ENCODE measurements around the gene DUSP9. TPM values are rescaled to one million over a fixed set of nuclear protein-coding genes. Genes with fewer than 3 reads are reported as not detected.

The DUSP9 gene
- total RNA-seq, 1 experiment from 2014 or later, result 0.92 TPM

DNA sequence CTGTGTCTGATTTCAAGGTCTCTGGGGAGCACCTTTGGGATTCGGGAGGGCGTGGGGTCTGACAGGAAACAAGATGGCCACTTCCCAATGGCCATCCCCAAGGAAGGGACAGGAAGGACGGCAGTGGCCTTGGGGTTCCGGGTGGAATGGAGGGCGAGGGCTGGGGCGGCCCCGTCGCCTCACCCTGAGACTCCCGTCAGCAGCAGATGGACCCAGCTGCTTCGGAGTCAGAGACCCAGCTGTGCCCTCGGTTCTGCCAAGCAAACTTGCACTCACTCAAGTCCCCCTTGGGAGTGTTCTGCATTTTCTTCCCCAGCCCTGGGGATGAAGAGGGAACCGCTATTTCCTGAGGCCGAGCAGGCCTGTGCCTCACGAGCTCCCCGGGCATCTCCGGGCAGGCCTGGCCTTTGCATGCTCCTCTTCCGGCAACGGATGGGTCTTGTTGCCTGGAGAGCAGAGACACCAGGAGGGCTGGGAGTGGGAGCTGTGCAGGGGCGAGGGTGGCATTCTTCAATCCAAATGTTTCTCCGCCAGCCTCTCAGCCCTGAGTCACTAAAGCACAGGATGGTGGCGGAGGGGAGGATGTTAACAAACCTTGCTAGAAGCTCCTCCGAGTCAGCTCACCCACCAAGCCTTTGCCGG, 6.8 kb upstream of the DUSP9 start:
- ChIA-PET CTCF (interaction anchor here (0.6 kb wide), 1 partner anchor 101 kb away, joined by 3 read pairs; no protein-coding TSS in a partner anchor), POLR2A (ENCODE audit: low non-redundant PET) (no interaction called here)
- no peaks in the 10 kb centered on the region for H3K9me3 ChIP-seq (ENCODE audit: low read depth, low read length, poor library complexity, severe bottlenecking)
- H3K27ac ChIP-seq (ENCODE audit: low read depth, low read length, poor library complexity, severe bottlenecking), result no peak overlapping the region
- no peaks in the 10 kb centered on the region for H3K36me3 ChIP-seq (ENCODE audit: insufficient read depth, low read length, poor library complexity, severe bottlenecking)
- intact Hi-C loops (cut with micrococcal nuclease; ENCODE audit: unreplicated experiment), result no loop called here
- peaks cover 11% of the 10 kb centered on the region for H3K27me3 ChIP-seq (replicated peaks; ENCODE audit: insufficient read depth, low read depth, low read length, poor library complexity)
- no peak for TF ChIP-seq EZH2 (IDR thresholded peaks at IDR 0.05; ENCODE audit: borderline replicate concordance, low read depth, low read length, poor library complexity, severe bottlenecking)
- TF ChIP-seq, protein P1, sequence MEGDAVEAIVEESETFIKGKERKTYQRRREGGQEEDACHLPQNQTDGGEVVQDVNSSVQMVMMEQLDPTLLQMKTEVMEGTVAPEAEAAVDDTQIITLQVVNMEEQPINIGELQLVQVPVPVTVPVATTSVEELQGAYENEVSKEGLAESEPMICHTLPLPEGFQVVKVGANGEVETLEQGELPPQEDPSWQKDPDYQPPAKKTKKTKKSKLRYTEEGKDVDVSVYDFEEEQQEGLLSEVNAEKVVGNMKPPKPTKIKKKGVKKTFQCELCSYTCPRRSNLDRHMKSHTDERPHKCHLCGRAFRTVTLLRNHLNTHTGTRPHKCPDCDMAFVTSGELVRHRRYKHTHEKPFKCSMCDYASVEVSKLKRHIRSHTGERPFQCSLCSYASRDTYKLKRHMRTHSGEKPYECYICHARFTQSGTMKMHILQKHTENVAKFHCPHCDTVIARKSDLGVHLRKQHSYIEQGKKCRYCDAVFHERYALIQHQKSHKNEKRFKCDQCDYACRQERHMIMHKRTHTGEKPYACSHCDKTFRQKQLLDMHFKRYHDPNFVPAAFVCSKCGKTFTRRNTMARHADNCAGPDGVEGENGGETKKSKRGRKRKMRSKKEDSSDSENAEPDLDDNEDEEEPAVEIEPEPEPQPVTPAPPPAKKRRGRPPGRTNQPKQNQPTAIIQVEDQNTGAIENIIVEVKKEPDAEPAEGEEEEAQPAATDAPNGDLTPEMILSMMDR (conservative IDR thresholded peaks at IDR 0.05; ENCODE audit: low read depth, low read length), result no peak
- no peaks in the 10 kb centered on the region for H3K4me1 ChIP-seq (ENCODE audit: insufficient read depth, low read length, poor library complexity, severe bottlenecking)
- DNase-seq (ENCODE audit: low spot score), result no peak
- no TSS peak for BruUV-seq (replicated peaks)
- no peak overlapping the region for H3K4me3 ChIP-seq (ENCODE audit: low read depth, low read length, poor library complexity, severe bottlenecking)

DNA sequence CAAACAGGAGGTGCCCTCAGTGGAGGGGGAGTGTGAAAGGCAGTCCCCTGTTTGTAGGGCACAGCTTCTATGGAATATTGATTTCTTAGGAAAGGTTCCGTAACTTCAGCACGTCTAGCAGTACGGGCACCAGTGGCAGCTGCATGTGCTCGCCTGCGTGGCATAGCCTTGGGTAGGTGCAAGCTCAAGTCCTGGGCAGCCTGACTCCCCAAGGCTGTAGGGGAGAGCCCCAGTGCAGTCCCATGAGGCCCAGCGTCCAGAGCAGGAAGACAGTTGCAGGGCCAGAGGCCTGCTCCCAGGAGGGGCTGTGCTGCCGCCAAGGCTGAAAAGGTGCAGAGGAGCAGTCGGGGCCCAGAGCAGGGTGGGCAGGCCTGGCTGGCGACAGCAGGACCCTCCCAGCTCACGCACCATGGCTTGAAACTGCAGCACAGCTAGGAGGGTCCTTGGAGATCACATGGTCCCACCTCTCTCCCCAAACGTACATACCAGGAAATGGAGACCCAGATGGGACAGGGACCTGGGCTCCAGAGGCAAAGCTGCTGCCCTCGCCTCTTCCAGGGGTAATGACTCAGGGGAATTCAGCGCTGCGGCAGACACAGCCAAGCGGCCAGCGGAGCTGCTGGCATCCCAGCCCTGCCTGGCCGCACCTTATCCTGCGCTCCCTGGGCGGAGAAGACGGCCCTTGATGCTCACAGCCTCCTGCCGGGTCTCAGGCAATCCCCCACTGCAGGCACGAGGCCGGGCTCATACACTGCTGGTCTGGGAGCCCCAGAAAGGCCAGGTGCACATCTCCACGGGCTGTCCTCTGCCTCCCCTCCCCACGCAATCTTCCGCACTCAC, 6.0 kb upstream of the DUSP9 start:
- no peaks in the 10 kb centered on the region for H3K4me1 ChIP-seq (ENCODE audit: insufficient read depth, low read length, poor library complexity, severe bottlenecking)
- intact Hi-C loops (cut with micrococcal nuclease; ENCODE audit: unreplicated experiment), result no loop called here
- no peaks in the 10 kb centered on the region for H3K9me3 ChIP-seq (ENCODE audit: low read depth, low read length, poor library complexity, severe bottlenecking)
- no peak overlapping the region for H3K27ac ChIP-seq (ENCODE audit: low read depth, low read length, poor library complexity, severe bottlenecking)
- TF ChIP-seq, protein P1 (conservative IDR thresholded peaks at IDR 0.05; ENCODE audit: low read depth, low read length), result no peak
- TF ChIP-seq EZH2 (IDR thresholded peaks at IDR 0.05; ENCODE audit: borderline replicate concordance, low read depth, low read length, poor library complexity, severe bottlenecking), result no peak
- H3K27me3 ChIP-seq (replicated peaks; ENCODE audit: insufficient read depth, low read depth, low read length, poor library complexity), result peaks cover 13% of the 10 kb centered on the region
- no peaks in the 10 kb centered on the region for H3K36me3 ChIP-seq (ENCODE audit: insufficient read depth, low read length, poor library complexity, severe bottlenecking)
- ChIA-PET CTCF (interaction anchor here (0.6 kb wide), 1 partner anchor 102 kb away, joined by 3 read pairs; no protein-coding TSS in a partner anchor), POLR2A (ENCODE audit: low non-redundant PET) (no interaction called here)
- BruUV-seq (replicated peaks), result no TSS peak
- no peak overlapping the region for H3K4me3 ChIP-seq (ENCODE audit: low read depth, low read length, poor library complexity, severe bottlenecking)
- DNase-seq (ENCODE audit: low spot score), result no peak

DNA sequence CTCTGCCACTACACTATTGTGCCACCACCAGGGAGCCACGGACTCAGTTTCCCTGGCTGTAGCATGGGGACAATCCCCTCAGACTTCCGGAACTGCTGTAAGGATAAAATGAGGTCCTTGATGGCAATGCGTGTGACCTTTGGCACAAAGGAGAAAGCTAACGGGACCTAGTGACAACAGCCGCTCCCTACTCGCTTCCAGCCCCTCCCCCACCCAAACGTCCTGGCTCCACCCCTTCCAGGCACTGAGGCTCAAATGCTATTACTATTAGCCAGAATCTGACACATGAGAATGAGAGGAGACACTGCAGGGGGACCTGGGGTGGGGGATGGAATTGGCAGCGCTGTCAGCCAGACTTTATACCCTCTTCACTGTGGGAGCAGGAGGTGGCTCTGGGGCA, 5.4 kb upstream of the DUSP9 start:
- BruUV-seq (replicated peaks), result no TSS peak
- Histone ChIP-seq H3K36me3 (ENCODE audit: insufficient read depth, low read length, poor library complexity, severe bottlenecking) (no peaks in the 10 kb centered on the region), H3K27ac (ENCODE audit: low read depth, low read length, poor library complexity, severe bottlenecking) (no peak overlapping the region), H3K4me1 (ENCODE audit: insufficient read depth, low read length, poor library complexity, severe bottlenecking) (no peaks in the 10 kb centered on the region), H3K4me3 (ENCODE audit: low read depth, low read length, poor library complexity, severe bottlenecking) (no peak overlapping the region), H3K27me3 (replicated peaks; ENCODE audit: insufficient read depth, low read depth, low read length, poor library complexity) (peaks cover 14% of the 10 kb centered on the region), H3K9me3 (ENCODE audit: low read depth, low read length, poor library complexity, severe bottlenecking) (no peaks in the 10 kb centered on the region)
- ChIA-PET CTCF (no interaction called here), POLR2A (ENCODE audit: low non-redundant PET) (no interaction called here)
- TF ChIP-seq, protein P1 (conservative IDR thresholded peaks at IDR 0.05; ENCODE audit: low read depth, low read length), result no peak
- no peak for TF ChIP-seq EZH2 (IDR thresholded peaks at IDR 0.05; ENCODE audit: borderline replicate concordance, low read depth, low read length, poor library complexity, severe bottlenecking)
- DNase-seq (ENCODE audit: low spot score), result peak; percentile 28
- intact Hi-C loops (cut with micrococcal nuclease; ENCODE audit: unreplicated experiment), result no loop called here

Measured in A673 (cell line).